Subcutaneous abdominal adipose tissue (tissue), 5 donors: ENCODE results near the gene ZC3H7B.

Experiments used
- H3K27ac ChIP-seq: one replicate; pipeline ENCODE4 v1.7.0; 2013; ENCODE audit warnings: low read depth, mild to moderate bottlenecking, inconsistent platforms, low read length, moderate library complexity
- H3K27me3 ChIP-seq, 5 donors: one replicate each; pipeline ENCODE4 v1.7.0; 2013; ENCODE audit warnings: low read length in 5 of 5, inconsistent platforms in 1 of 5; ENCODE audit not compliant: control insufficient read depth in 5 of 5, insufficient read depth in 4 of 5
- H3K36me3 ChIP-seq, 5 donors: one replicate each; pipeline ENCODE4 v1.7.0; 2013; ENCODE audit warnings: low read length in 5 of 5; ENCODE audit not compliant: control insufficient read depth in 5 of 5, insufficient read depth in 5 of 5
- H3K4me1 ChIP-seq, 5 donors: one replicate each; pipeline ENCODE4 v1.7.0; 2013; ENCODE audit warnings: low read length in 5 of 5, mild to moderate bottlenecking in 3 of 5, moderate library complexity in 1 of 5; ENCODE audit not compliant: control insufficient read depth in 5 of 5, insufficient read depth in 5 of 5
- H3K4me3 ChIP-seq, 5 donors: one replicate each; pipeline ENCODE4 v1.7.0; 2013; ENCODE audit warnings: low read length in 5 of 5, low read depth in 1 of 5
- H3K9ac ChIP-seq, 5 donors: one replicate each; pipeline ENCODE4 v1.7.0; 2013; ENCODE audit warnings: low read length in 5 of 5, mild to moderate bottlenecking in 4 of 5, moderate library complexity in 3 of 5
- H3K9me3 ChIP-seq, 5 donors: one replicate each; pipeline ENCODE4 v1.7.0; 2013; ENCODE audit warnings: low read length in 5 of 5; ENCODE audit not compliant: control insufficient read depth in 5 of 5
- donor health status: healthy.
- donor health status: healthy.
- donor health status: healthy.
- donor health status: healthy.
- donor health status: healthy.

Gene ZC3H7B

DNA sequence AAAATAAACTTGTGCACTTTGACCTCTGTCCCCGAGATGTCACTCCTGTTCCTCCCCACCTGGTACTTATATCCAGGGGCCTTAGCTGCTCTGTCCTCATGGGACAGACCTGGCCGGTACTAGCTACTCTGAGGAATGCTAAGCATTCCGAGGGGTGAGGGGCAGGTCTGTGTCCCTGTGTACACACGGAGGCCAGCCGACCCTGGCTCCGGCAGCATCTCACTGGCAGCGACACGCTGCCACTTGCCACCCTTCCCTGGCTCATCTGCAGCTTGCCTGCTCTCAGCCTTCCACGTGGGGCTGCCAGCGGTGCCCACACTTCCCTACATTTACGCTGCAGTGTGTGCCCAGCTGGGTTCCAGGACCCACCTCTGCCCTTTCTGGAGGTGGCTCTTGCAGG is 58.8 kb downstream of the ZC3H7B start:
- Histone ChIP-seq H3K4me1 (no peaks in the 10 kb centered on the region), H3K27ac (no peak overlapping the region), H3K9ac (no peak overlapping the region), H3K4me3 (no peak overlapping the region), H3K36me3 (peaks cover 0 to 40% (median 38%) of the 10 kb centered on the region in 5 donors), H3K27me3 (no peaks in the 10 kb centered on the region), H3K9me3 (no peaks in the 10 kb centered on the region)

DNA sequence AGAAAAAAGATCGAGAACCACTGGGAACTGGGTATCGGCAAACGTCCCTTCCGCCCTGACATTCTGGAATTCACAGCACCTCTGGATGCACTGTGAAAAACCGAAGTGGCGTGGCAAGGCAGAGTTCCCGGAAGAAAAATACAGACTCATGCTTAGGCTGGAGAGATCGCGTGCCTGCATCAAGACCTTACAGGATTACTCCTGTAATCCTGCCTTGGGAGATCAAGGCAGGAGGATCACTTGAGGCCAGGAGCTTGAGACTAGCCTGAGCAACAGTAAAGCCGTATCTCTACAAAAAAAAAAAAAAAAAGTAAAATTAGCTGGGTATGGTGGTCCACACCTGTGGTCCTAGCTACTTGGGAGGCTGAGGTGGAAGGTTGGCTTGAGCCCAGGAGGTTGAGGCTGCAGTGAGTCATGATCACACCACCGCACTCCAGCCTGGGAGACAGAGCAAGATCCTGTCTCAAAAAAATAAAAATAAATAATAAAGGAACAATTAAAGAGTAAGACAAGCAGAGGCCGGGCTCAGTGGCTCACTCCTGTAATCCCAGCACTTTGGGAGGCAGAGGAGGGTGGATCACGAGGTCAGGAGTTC is 60.5 kb downstream of the ZC3H7B start:
- no peak overlapping the region for H3K4me3 ChIP-seq
- H3K27me3 ChIP-seq = no peaks in the 10 kb centered on the region
- H3K27ac ChIP-seq = no peak overlapping the region
- peaks cover 2 to 6% (median 5%) of the 10 kb centered on the region in 5 donors for H3K4me1 ChIP-seq
- H3K9ac ChIP-seq = no peak overlapping the region
- H3K36me3 ChIP-seq = peaks cover 0 to 23% (median 21%) of the 10 kb centered on the region in 5 donors
- no peaks in the 10 kb centered on the region for H3K9me3 ChIP-seq

DNA sequence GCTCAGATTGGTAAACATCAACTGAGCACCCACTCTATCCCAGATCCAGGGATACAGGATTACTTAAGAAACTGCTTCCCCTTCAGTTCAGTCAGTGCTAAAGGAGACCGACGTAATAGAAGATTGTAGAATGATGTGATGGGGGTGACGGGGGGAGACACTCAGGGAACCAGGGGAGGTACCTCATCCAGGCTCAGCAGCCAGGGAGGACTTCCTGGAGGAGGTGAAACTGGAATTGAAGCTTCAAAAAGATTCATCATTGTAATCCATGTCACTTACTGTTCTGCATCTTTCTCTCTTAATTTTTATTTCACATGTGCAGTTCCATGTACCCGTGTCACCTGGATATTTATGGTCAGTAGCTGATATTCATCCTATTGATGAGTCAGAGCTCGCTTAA is 61.3 kb downstream of the ZC3H7B start:
- Histone ChIP-seq H3K27me3 (no peaks in the 10 kb centered on the region), H3K36me3 (peaks cover 0 to 15% (median 14%) of the 10 kb centered on the region in 5 donors), H3K4me1 (peaks cover 9 to 14% (median 12%) of the 10 kb centered on the region in 5 donors), H3K4me3 (no peak overlapping the region), H3K9me3 (no peaks in the 10 kb centered on the region), H3K9ac (no peak overlapping the region), H3K27ac (no peak overlapping the region)

DNA sequence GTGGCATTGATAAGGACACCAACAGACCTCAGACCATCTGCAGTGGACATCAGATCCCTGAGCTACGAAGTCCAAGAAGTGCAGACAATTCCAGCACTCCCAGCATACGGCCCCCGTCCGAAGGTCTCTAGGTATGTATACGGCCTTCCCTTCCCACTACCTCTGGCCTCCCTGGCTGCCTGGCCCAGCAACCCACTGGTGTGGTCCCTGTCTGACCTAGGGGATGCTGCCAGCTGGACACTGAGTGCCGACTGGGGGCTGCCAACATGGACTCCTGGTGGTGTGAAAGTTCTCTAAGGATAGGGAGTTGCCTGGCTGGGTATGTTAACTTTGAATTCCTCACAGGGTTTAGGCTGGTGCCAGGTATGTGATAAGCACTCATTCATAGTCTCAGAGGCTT is 62.9 kb downstream of the ZC3H7B start:
- Histone ChIP-seq H3K27ac (no peak overlapping the region), H3K27me3 (no peaks in the 10 kb centered on the region), H3K9me3 (no peaks in the 10 kb centered on the region), H3K9ac (no peak overlapping the region), H3K4me3 (no peak overlapping the region), H3K36me3 (peaks cover 0 to 2% (median 0%) of the 10 kb centered on the region in 5 donors), H3K4me1 (peaks cover 10 to 30% (median 28%) of the 10 kb centered on the region in 5 donors)

DNA sequence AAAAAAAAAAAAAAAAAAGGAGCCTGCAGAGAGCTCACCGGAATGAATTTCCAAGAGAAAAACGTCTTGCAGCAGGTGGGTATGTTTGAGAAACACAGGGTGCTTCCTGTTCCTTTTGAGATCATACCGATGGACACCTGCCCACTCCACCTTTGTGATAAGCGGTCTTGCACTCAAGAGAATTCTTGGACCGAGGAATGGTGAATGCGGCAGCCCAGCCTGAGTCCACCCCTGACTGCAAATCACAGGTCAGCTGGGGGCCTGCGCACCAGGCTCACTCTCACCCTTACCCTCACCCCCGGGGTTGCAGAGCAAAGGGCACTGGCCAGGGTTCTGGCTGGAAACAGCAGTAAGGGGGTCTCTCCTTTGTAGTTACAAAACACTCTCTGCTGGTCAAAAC is 63.6 kb downstream of the ZC3H7B start:
- Histone ChIP-seq H3K27ac (no peak overlapping the region), H3K9ac (no peak overlapping the region), H3K4me1 (peaks cover 10 to 35% (median 31%) of the 10 kb centered on the region in 5 donors), H3K36me3 (no peaks in the 10 kb centered on the region), H3K9me3 (no peaks in the 10 kb centered on the region), H3K4me3 (no peak overlapping the region), H3K27me3 (no peaks in the 10 kb centered on the region)

DNA sequence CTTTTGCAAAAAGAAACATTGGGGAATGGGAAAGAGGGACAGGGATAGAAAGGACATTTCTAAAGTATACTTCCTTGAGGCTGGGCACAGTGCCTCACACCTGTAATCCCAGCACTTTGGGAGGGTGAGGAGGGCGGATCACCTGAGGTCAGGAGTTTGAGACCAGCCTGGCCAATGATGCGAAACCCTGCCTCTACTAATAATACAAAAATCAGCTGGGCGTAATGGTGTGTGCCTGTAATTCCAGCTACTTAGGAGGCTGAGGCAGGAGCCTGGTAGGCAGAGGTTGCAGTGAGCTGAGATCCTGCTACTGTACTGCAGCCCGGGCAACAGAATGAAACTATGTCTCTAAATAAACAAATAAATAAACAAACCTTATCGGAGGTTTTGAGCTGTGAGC is 64.1 kb downstream of the ZC3H7B start:
- Histone ChIP-seq H3K4me3 (no peak overlapping the region), H3K9me3 (no peaks in the 10 kb centered on the region), H3K4me1 (peaks cover 10 to 35% (median 31%) of the 10 kb centered on the region in 5 donors), H3K27me3 (no peaks in the 10 kb centered on the region), H3K9ac (no peak overlapping the region), H3K27ac (no peak overlapping the region), H3K36me3 (no peaks in the 10 kb centered on the region)

DNA sequence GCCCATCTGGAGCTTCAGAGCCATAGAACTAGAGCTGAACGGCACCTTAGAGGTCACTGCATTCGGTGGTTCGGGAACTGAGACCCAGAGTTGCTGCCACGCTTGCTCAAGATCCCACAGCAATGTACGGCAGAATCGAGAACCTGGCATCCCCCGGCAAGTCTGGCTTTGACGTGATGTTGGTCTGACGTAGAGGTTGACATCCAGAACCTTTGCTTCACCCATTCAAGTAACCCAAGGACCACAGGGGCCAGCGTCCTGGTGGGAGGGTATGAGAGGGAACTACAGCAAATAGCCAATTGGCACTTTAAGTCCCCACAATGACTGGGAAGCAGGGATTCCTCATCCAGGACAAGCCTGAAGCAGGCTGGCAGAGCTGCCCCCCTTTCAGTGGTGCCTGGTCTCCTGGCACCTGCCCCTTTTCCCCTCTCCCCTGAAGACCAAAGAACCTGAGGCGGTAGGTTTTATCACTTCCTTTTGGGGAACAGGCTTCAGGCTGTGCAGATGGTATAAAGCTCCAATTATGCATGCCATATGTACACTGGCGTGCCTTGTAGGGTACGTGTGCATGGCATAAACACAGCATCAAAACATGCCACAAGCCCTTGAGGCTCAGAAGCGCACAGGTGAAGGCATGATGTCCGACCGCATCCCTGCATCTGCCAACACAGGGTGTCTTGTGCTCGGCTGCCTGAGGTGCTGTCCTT is 65.2 kb downstream of the ZC3H7B start:
- H3K9me3 ChIP-seq = no peaks in the 10 kb centered on the region
- H3K4me3 ChIP-seq = peak overlapping the region; percentile 48 to 81 (median 62)
- no peak overlapping the region for H3K27ac ChIP-seq
- H3K36me3 ChIP-seq = peaks cover 0 to 2% (median 0%) of the 10 kb centered on the region in 5 donors
- peak overlapping the region in 1 of 5 donors; percentile 67 for H3K9ac ChIP-seq
- peaks cover 10 to 35% (median 31%) of the 10 kb centered on the region in 5 donors for H3K4me1 ChIP-seq
- H3K27me3 ChIP-seq = no peaks in the 10 kb centered on the region

DNA sequence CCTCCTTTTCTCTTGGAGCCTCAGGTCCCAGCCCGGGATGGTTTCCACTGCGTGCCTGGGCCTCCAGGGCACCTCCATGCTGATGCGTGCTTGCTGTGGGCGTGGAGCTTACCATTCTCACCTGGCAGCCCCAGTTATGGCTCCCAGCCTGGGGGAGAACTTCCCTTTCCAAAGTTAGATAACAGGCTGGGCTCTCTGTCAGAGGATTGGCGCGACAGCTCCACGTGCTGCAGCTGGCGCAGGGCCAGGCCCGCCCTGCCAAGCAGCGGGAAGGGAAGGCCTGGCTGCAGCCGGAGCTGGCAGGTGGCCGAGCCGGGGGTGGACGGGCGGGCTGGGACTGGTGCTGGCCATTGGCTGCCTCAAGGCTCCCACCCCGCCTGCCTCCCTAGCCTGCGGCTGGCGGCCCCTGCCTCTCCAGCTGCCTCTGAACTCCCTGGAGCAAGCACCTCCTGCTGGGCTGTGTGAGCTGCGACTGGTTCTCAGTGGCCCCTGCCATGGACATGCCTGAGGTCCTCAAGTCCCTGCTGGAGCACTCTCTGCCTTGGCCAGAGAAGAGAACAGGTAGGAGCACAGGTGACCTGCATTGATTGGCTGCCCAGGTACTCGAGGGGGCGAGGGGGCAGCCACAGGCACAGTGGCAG is 65.8 kb downstream of the ZC3H7B start:
- H3K27me3 ChIP-seq = no peaks in the 10 kb centered on the region
- H3K9ac ChIP-seq = peak overlapping the region in 3 of 5 donors; percentile 21 to 67 (median 63)
- peaks cover 10 to 35% (median 31%) of the 10 kb centered on the region in 5 donors for H3K4me1 ChIP-seq
- no peaks in the 10 kb centered on the region for H3K9me3 ChIP-seq
- no peak overlapping the region for H3K27ac ChIP-seq
- peaks cover 0 to 5% (median 0%) of the 10 kb centered on the region in 5 donors for H3K36me3 ChIP-seq
- H3K4me3 ChIP-seq = peak overlapping the region; percentile 62 to 81 (median 68)

DNA sequence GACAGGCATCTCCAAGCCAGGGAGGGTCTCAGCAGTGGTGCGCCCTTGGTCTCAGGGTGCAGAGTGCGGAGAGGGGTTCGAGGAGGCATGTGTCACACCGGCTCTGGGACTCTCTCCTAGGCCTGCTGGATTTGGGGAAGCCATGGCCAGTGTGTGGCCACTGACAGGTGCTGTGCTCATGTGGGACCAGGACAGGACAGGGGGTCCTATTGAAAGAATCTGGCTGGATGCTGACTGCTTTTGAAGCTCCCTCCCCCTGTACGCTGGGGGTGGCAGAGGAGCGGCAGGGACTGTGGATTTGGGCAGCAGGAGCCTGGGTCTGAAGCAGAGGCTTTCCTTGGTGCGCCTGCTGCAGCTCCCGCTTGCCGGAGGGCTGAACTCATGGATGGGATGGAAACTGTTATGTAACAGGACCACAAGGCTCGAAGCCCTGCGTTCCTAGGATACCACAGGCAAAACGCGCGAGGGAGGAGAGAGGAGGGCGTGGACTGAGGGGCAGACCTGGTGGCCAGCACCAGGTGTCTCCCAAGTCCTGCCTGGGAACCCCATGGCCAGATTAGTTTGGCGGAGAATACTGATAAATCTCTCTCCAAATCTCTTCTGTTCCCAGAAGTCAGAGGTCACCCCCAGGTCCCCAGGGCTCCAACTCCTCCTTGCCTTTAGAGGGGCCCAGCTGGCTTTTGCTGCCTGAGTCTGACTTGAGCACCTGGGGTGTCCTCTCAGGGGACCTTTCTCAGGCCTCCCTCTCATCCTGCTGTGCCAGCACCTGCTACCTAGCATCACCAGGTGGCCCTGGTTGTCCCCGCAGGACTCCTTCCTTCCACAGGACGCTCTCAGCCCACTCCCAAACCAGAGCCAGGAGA is 66.6 kb downstream of the ZC3H7B start:
- Histone ChIP-seq H3K27me3 (no peaks in the 10 kb centered on the region), H3K27ac (no peak overlapping the region), H3K9me3 (no peaks in the 10 kb centered on the region), H3K9ac (peak overlapping the region in 4 of 5 donors; percentile 21 to 63 (median 33)), H3K4me3 (peak overlapping the region; percentile 62 to 81 (median 68)), H3K4me1 (peaks cover 10 to 35% (median 31%) of the 10 kb centered on the region in 5 donors), H3K36me3 (peaks cover 0 to 10% (median 2%) of the 10 kb centered on the region in 5 donors)
